ENCODE results near the gene RAB11A. TPM values are rescaled to one million over a fixed set of nuclear protein-coding genes. Genes with fewer than 3 reads are reported as not detected.

RAB11A gene
- polyA plus RNA-seq, 1 donor from 2014 or later, result 600 TPM

- Histone ChIP-seq H3K9me3 (ENCODE audit: low read length) (no peaks in the 10 kb centered on the region), H3K79me2 (replicated peaks; ENCODE audit: insufficient read depth, low read length) (no peaks in the 10 kb centered on the region), H3K4me2 (ENCODE audit: low read length) (no peak overlapping the region), H3F3A (ENCODE audit: insufficient read depth, low read length, poor library complexity, severe bottlenecking) (no peaks in the 10 kb centered on the region), H3K27me3 (ENCODE audit: insufficient read depth, low read depth, low read length) (no peaks in the 10 kb centered on the region), H3K36me3 (ENCODE audit: insufficient read depth, low read length) (no peaks in the 10 kb centered on the region), H2AFZ (ENCODE audit: low read depth, low read length) (no peak overlapping the region), H3K27ac (ENCODE audit: low read length) (no peak overlapping the region), H3K4me3 (ENCODE audit: low read length) (no peak overlapping the region), H3K9me2 (ENCODE audit: insufficient read depth, low read length) (no peaks in the 10 kb centered on the region), H4K20me1 (ENCODE audit: insufficient read depth) (no peaks in the 10 kb centered on the region), H3K9ac (ENCODE audit: low read length) (no peak overlapping the region)
- TF ChIP-seq CTCF (IDR thresholded peaks at IDR 0.05; ENCODE audit: poor library complexity, severe bottlenecking) (no peak), REST (IDR thresholded peaks at IDR 0.05; ENCODE audit: borderline replicate concordance) (no peak), TAF1 (IDR thresholded peaks at IDR 0.05; ENCODE audit: low read depth) (no peak), SMC3 (conservative IDR thresholded peaks at IDR 0.05; ENCODE audit: poor library complexity) (no peak), MXI1 (conservative IDR thresholded peaks at IDR 0.05; ENCODE audit: poor library complexity, severe bottlenecking) (no peak), EZH2 (IDR thresholded peaks at IDR 0.05; ENCODE audit: borderline replicate concordance, insufficient read depth, low read length, poor library complexity, severe bottlenecking) (no peak), EP300 (conservative IDR thresholded peaks at IDR 0.05; ENCODE audit: poor library complexity, severe bottlenecking) (no peak), RAD21 (conservative IDR thresholded peaks at IDR 0.05) (no peak), POLR2AphosphoS5 (IDR thresholded peaks at IDR 0.05) (no peak)
These were observed 32.6 kb upstream of the RAB11A start for GRCh38 chr15:65836665-65837064.

- Histone ChIP-seq H3K4me2 (ENCODE audit: low read length) (no peak overlapping the region), H3K9me3 (ENCODE audit: low read length) (no peaks in the 10 kb centered on the region), H3K9ac (ENCODE audit: low read length) (no peak overlapping the region), H3F3A (ENCODE audit: insufficient read depth, low read length, poor library complexity, severe bottlenecking) (no peaks in the 10 kb centered on the region), H3K79me2 (replicated peaks; ENCODE audit: insufficient read depth, low read length) (no peaks in the 10 kb centered on the region), H2AFZ (ENCODE audit: low read depth, low read length) (no peak overlapping the region), H3K4me3 (ENCODE audit: low read length) (no peak overlapping the region), H4K20me1 (ENCODE audit: insufficient read depth) (no peaks in the 10 kb centered on the region), H3K27ac (ENCODE audit: low read length) (no peak overlapping the region), H3K9me2 (ENCODE audit: insufficient read depth, low read length) (no peaks in the 10 kb centered on the region), H3K27me3 (ENCODE audit: insufficient read depth, low read depth, low read length) (no peaks in the 10 kb centered on the region), H3K36me3 (ENCODE audit: insufficient read depth, low read length) (no peaks in the 10 kb centered on the region)
- no peak for TF ChIP-seq MXI1 (conservative IDR thresholded peaks at IDR 0.05; ENCODE audit: poor library complexity, severe bottlenecking)
- no peak for TF ChIP-seq EP300 (conservative IDR thresholded peaks at IDR 0.05; ENCODE audit: poor library complexity, severe bottlenecking)
- no peak for TF ChIP-seq RAD21 (conservative IDR thresholded peaks at IDR 0.05)
- TF ChIP-seq EZH2 (IDR thresholded peaks at IDR 0.05; ENCODE audit: borderline replicate concordance, insufficient read depth, low read length, poor library complexity, severe bottlenecking), result no peak
- no peak for TF ChIP-seq REST (IDR thresholded peaks at IDR 0.05; ENCODE audit: borderline replicate concordance)
- no peak for TF ChIP-seq POLR2AphosphoS5 (IDR thresholded peaks at IDR 0.05)
- TF ChIP-seq SMC3 (conservative IDR thresholded peaks at IDR 0.05; ENCODE audit: poor library complexity), result no peak
- no peak for TF ChIP-seq TAF1 (IDR thresholded peaks at IDR 0.05; ENCODE audit: low read depth)
- no peak for TF ChIP-seq CTCF (IDR thresholded peaks at IDR 0.05; ENCODE audit: poor library complexity, severe bottlenecking)
These were observed 31.7 kb upstream of the RAB11A start for GRCh38 chr15:65837301-65838294.
